H9 (cell line): ENCODE measurements around the gene DNTT. TPM values are rescaled to one million over a fixed set of nuclear protein-coding genes. Genes with fewer than 3 reads are reported as not detected.

Source experiments
- DNase-seq: peaks from one replicate; pipeline ENCODE4 v3.0.0-alpha.2; 2017
- H2AFZ ChIP-seq: one replicate; pipeline ENCODE4 v1.6.1; 2013; ENCODE audit warnings: mild to moderate bottlenecking, low read length, control low read depth, moderate library complexity
- H2AK5ac ChIP-seq: 2 replicates; pipeline ENCODE4 v1.6.1; 2013; ENCODE audit warnings: low read length, control low read depth, mixed read lengths; ENCODE audit not compliant: insufficient read length
- H2BK120ac ChIP-seq: one replicate; pipeline ENCODE4 v1.6.1; 2013; ENCODE audit warnings: low read depth, mild to moderate bottlenecking, low read length, control low read depth, inconsistent platforms; ENCODE audit not compliant: poor library complexity, severe bottlenecking
- H2BK12ac ChIP-seq: 2 replicates; pipeline ENCODE4 v1.6.1; 2013; ENCODE audit warnings: low read length, control low read depth, mixed read lengths, low read depth; ENCODE audit not compliant: insufficient read length
- H2BK15ac ChIP-seq: 2 replicates; pipeline ENCODE4 v1.6.1; 2013; ENCODE audit warnings: low read depth, low read length, control low read depth
- H2BK20ac ChIP-seq: one replicate; pipeline ENCODE4 v1.6.1; 2013; ENCODE audit warnings: low read depth, mild to moderate bottlenecking, low read length, control low read depth, inconsistent platforms; ENCODE audit not compliant: poor library complexity, severe bottlenecking
- H2BK5ac ChIP-seq: 2 replicates; pipeline ENCODE4 v1.6.1; 2013; ENCODE audit warnings: low read length, control low read depth, mixed read lengths; ENCODE audit not compliant: insufficient read length
- H3K14ac ChIP-seq: 2 replicates; pipeline ENCODE4 v1.6.1; 2013; ENCODE audit warnings: low read length, control low read depth; ENCODE audit not compliant: insufficient read depth
- H3K18ac ChIP-seq: 2 replicates; pipeline ENCODE4 v1.6.1; 2013; ENCODE audit warnings: low read depth, mild to moderate bottlenecking, mixed read lengths, low read length, control low read depth; ENCODE audit not compliant: insufficient read length
- H3K23ac ChIP-seq: 2 replicates; pipeline ENCODE4 v1.6.1; 2013; ENCODE audit warnings: low read length, control low read depth, mixed read lengths, low read depth; ENCODE audit not compliant: insufficient read length
- H3K23me2 ChIP-seq: 2 replicates; pipeline ENCODE4 v1.6.1; 2013; ENCODE audit warnings: low read depth, mild to moderate bottlenecking, mixed read lengths, low read length, control low read depth; ENCODE audit not compliant: insufficient read length, poor library complexity, severe bottlenecking
- H3K27ac ChIP-seq: 2 replicates; pipeline ENCODE4 v1.5.1; 2013; ENCODE audit warnings: low read length, control low read depth, mixed read lengths, low read depth; ENCODE audit not compliant: insufficient read length
- H3K27me3 ChIP-seq: 2 replicates; pipeline ENCODE4 v1.6.1; 2013; ENCODE audit warnings: low read length, control low read depth, inconsistent platforms; ENCODE audit not compliant: insufficient read depth
- H3K4ac ChIP-seq: 2 replicates; pipeline ENCODE4 v1.6.1; 2013; ENCODE audit warnings: low read depth, mild to moderate bottlenecking, control low read depth, inconsistent platforms, low read length, moderate library complexity
- H3K4me1 ChIP-seq: 2 replicates; pipeline ENCODE4 v1.6.1; 2013; ENCODE audit warnings: low read length, control low read depth, inconsistent platforms; ENCODE audit not compliant: insufficient read depth
- H3K4me2 ChIP-seq: 2 replicates; pipeline ENCODE4 v1.6.1; 2013; ENCODE audit warnings: low read length, control low read depth, mixed read lengths; ENCODE audit not compliant: insufficient read length, insufficient read depth
- H3K56ac ChIP-seq: 2 replicates; pipeline ENCODE4 v1.6.1; 2013; ENCODE audit warnings: low read depth, mild to moderate bottlenecking, mixed read lengths, low read length, control low read depth; ENCODE audit not compliant: insufficient read length
- H3K79me1 ChIP-seq: 2 replicates; pipeline ENCODE4 v1.6.1; 2013; ENCODE audit warnings: low read depth, mild to moderate bottlenecking, moderate library complexity, low read length, control low read depth, inconsistent platforms; ENCODE audit not compliant: insufficient read depth, poor library complexity, severe bottlenecking
- H3K79me2 ChIP-seq: 2 replicates; pipeline ENCODE4 v1.6.1; 2013; ENCODE audit warnings: low read length, control low read depth, inconsistent platforms; ENCODE audit not compliant: insufficient read depth
- H3K9ac ChIP-seq: 2 replicates; pipeline ENCODE4 v1.6.1; 2013; ENCODE audit warnings: low read length, control low read depth, mixed read lengths; ENCODE audit not compliant: insufficient read length; ENCODE audit errors: extremely low read depth
- H3K9me3 ChIP-seq: one replicate; pipeline ENCODE4 v1.6.1; 2013; ENCODE audit warnings: low read depth, low read length, inconsistent platforms; ENCODE audit not compliant: control insufficient read depth
- H3T11ph ChIP-seq: one replicate; pipeline ENCODE4 v1.6.1; 2013; ENCODE audit warnings: mild to moderate bottlenecking, low read length, control low read depth, inconsistent platforms
- H4K20me1 ChIP-seq: one replicate; pipeline ENCODE4 v1.6.1; 2013; ENCODE audit not compliant: control insufficient read depth, insufficient read length, insufficient read depth
- H4K5ac ChIP-seq: 2 replicates; pipeline ENCODE4 v1.6.1; 2013; ENCODE audit warnings: low read depth, mild to moderate bottlenecking, mixed read lengths, low read length, control low read depth; ENCODE audit not compliant: insufficient read length
- H4K8ac ChIP-seq: replicated peaks from 2 replicates; pipeline ENCODE4 v1.6.1; 2013; ENCODE audit warnings: low read length, control low read depth, mixed read lengths, low read depth; ENCODE audit not compliant: insufficient read length
- H4K91ac ChIP-seq: 2 replicates; pipeline ENCODE4 v1.6.1; 2013; ENCODE audit warnings: low read depth, mild to moderate bottlenecking, moderate library complexity, mixed read lengths, low read length, control low read depth; ENCODE audit not compliant: insufficient read length
- H3K27ac Mint-ChIP-seq, 3 experiments: 2 replicates in 2 of 3; 3 replicates in 1 of 3; pipeline ENCODE4 v1.8.0; 2020 to 2021; ENCODE audit warnings: mixed read lengths in 3 of 3, mild to moderate bottlenecking in 1 of 3, moderate library complexity in 1 of 3
- H3K27me3 Mint-ChIP-seq: 2 replicates; pipeline ENCODE4 v1.8.0; 2021; ENCODE audit warnings: low read depth, mild to moderate bottlenecking, moderate library complexity, mixed read lengths
- H3K36me3 Mint-ChIP-seq, 3 experiments: 2 replicates in 2 of 3; 3 replicates in 1 of 3; pipeline ENCODE4 v1.8.0; 2020 to 2021; ENCODE audit warnings: low read depth in 3 of 3, mixed read lengths in 3 of 3; ENCODE audit not compliant: insufficient read depth in 1 of 3
- H3K4me1 Mint-ChIP-seq, 2 experiments: 2 replicates each; pipeline ENCODE4 v1.8.0; 2020; ENCODE audit warnings: mixed read lengths in 2 of 2
- H3K4me3 Mint-ChIP-seq, 2 experiments: 2 replicates in 1 of 2; 3 replicates in 1 of 2; pipeline ENCODE4 v1.8.0; 2020 to 2021; ENCODE audit warnings: mild to moderate bottlenecking in 2 of 2, mixed read lengths in 2 of 2, moderate library complexity in 1 of 2
- H3K9me3 Mint-ChIP-seq, 2 experiments: 2 replicates in 1 of 2; 3 replicates in 1 of 2; pipeline ENCODE4 v1.8.0; 2020; ENCODE audit warnings: mild to moderate bottlenecking in 2 of 2, mixed read lengths in 2 of 2, moderate library complexity in 1 of 2
- CTCF ChIP-seq: fragments of 200-600 bp; sonication (generic); conservative IDR thresholded peaks from 3 replicates; pipeline ENCODE4 v1.8.0; 2021; ENCODE audit warnings: antibody characterized with exemption, mild to moderate bottlenecking
- WGBS: extraction: QIAGEN DNeasy Blood & Tissue Kit; methylation state at CpG from one replicate; pipeline ENCODE4 v1.1.7; 2013; ENCODE audit warnings: missing lambda C conversion rate, low lambda C conversion rate, mixed read lengths; ENCODE audit not compliant: insufficient read length; ENCODE audit errors: extremely low coverage; 5-methylcytosine and 5-hydroxymethylcytosine counted together
- total RNA-seq: library from RNA; stranded (reverse); gene quantifications from 2 replicates; pipeline ENCODE4 v1.2.1, GENCODE V29; 2021

Gene DNTT
- total RNA-seq, 1 experiment from 2014 or later: not detected

DNA sequence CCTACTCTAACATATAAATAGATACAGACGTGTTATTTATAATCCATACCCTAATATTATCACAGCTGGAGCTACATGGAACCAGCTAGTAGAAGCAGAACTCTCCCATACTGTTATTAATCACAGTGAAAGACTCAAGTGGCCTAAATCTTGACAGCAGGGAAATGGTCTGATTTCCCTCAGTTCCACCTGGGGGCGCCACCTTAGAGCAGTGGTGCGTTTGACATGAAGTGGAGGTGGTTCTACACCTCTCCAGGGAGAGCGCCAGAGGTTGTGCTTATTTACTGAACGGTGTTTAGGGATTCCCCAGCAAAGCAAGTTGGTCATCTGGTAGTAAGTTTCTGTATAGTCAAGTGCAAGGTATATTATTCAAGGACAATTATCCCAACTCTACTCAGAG, 17.6 kb downstream of the DNTT start:
- Mint-ChIP-seq H3K4me3 (no peak overlapping the region), H3K36me3 (no peaks in the 10 kb centered on the region), H3K9me3 (no peaks in the 10 kb centered on the region; a peak in 1 of 5 replicates), H3K4me1 (peaks cover 10% of the 10 kb centered on the region in 2 experiments), H3K27ac (no peak overlapping the region; a peak in 1 of 7 replicates), H3K27me3 (no peaks in the 10 kb centered on the region; the same call in none of the 2 replicates)
- Histone ChIP-seq H4K5ac (no peak overlapping the region), H3K23me2 (no peaks in the 10 kb centered on the region), H2BK20ac (no peak overlapping the region), H2BK5ac (no peak overlapping the region), H3K4me2 (no peak overlapping the region), H3K4me1 (peaks cover 3% of the 10 kb centered on the region; the same call in 1 of the 2 replicates), H3K27me3 (no peaks in the 10 kb centered on the region), H3K27ac (no peak overlapping the region), H2AFZ (no peak overlapping the region), H3K18ac (no peak overlapping the region), H3K9ac (no peak overlapping the region), H3K79me1 (no peaks in the 10 kb centered on the region), H4K91ac (no peak overlapping the region), H4K8ac (no peak overlapping the region), H3K79me2 (no peaks in the 10 kb centered on the region), H3T11ph (no peak overlapping the region), H2BK15ac (no peak overlapping the region), H3K14ac (no peak overlapping the region), H2AK5ac (no peak overlapping the region), H3K56ac (no peak overlapping the region), H2BK12ac (no peak overlapping the region), H4K20me1 (no peaks in the 10 kb centered on the region), H3K9me3 (no peaks in the 10 kb centered on the region), H3K23ac (no peak overlapping the region), H2BK120ac (no peak overlapping the region), H3K4ac (no peak overlapping the region)
- TF ChIP-seq CTCF: peak; percentile 83
- no CpG with 5 or more reads among the region's 5 CpGs for WGBS
- DNase-seq: peak; percentile 66
